GM19452 (cell line): ENCODE results near the gene DDX39B.
"Not testable (repeated sequence)": the region's sequence is repeated elsewhere in the genome, so short reads cannot be mapped to it uniquely, and the experiment has no call there.

Source experiments
- ATAC-seq: cut with Tn5 transposase; IDR thresholded peaks from one replicate; pipeline ENCODE4 v1.9.1; 2021; ENCODE audit not compliant: unreplicated experiment

DDX39B gene

DNA sequence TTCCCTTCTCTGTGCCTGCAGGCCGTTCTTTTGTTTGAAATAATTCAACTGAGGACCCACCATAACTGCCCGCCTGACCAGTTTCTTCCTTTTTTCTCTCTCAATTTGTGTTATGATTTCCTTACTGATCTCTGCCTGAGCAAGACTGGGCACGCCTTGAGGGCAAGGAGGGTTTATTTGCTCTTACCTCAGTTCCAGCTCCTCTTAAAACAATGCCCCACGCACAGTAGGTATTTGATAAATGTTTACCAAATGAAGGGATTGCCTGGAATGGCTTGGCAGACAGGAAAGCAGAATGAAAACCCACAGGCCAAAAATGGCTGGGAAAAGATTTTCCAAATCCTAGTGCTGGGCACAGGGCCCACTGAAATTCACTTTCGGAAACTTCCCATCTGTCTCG is 54.1 kb downstream of the DDX39B start:
- ATAC-seq = not testable (repeated sequence)

DNA sequence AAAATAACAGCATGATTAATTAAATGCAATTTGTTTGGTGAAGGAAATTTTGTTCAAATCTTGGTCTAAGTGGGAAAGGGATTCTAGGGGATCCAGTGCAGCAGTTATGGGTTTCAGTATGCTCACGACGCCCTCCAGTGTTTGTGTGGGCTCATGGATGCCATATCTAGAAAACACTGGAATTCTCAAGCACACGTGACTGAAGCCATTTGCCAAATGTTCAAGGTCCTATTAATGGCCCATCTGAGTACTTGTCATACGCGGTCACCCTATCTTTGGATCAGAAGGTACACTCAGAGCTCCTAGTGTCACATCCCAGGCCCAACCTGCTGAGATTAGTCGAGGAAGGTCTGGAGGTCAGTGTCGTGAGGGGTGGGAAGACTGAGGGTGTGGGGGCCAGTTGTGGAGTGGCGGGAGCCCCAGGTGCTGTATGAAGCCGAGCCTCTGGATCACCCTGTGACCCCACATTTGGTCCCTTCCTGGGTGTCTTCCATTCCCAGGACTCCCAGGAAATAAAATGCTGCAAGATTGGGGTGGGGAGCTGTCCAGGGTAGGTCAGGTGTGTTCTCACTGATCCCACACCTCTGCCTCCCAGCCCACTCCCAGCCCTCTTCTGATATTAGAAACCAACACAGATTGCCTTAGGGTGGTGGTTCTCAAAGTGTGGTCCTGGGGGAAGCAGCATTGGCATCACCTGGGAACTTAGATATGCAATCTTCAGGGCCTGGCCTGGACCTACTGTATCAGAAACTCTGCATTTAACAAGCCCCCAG is 55.6 kb downstream of the DDX39B start:
- not testable (repeated sequence) for ATAC-seq

DNA sequence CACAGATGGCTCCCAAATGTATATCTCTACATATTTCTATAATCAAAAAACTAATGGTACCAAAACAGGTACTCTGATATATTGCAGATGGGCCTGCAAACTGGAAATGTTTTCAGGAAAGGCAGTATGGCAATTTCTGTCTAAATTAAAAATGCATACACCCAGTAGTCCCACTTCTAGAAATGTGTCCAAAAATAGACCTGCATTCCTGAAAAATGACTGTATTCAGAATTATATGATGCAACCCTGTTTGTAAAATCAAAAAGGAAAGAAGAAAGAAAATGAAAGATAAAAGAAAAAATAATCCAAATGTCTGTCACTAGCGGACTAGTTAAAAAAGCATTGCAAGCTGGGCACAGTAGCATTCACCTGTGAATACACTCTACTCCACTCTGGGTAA is 56.7 kb downstream of the DDX39B start:
- ATAC-seq = no peak

DNA sequence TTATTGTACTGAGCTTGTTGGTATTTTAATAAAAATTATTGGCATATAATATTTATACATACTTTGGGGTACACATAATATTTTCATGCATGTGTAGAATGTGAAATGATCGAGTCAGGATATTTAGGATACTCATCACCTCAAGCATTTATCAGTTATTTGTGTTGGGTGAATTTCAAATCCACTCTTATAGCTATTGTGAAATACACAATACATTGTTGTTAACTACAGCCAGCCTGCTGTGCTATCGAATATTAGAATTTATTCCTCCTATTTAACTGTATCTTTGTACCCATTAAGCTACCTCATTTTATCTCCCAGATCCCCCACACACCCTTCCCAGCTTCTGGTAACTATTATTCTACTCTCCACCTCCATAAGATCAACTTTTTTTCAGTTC is 58.4 kb downstream of the DDX39B start:
- no peak for ATAC-seq

DNA sequence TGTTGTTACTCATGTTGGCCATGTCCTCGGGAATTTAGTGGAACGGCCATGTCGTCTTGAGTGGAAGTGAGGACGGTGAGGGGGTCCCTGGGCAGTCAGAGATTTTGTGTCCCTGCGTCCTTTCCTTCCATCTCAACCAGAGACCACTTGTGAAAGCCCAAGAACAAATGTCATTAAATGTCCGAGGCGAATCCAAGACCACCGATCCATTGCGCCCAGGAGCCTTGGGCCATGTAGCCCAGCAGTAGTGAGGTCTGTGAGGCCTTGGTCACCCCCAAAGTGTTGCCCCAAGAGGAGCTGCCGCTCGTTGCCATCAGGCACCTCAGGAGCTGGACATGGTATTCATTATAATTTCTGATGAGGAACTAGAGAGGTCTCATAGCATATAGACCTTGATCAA is 61.2 kb downstream of the DDX39B start:
- ATAC-seq = no peak
